ENCODE measurements around the gene OSBPL10.
"Not testable (repeated sequence)": the region's sequence is repeated elsewhere in the genome, so short reads cannot be mapped to it uniquely, and the experiment has no call there.

The OSBPL10 gene

DNA sequence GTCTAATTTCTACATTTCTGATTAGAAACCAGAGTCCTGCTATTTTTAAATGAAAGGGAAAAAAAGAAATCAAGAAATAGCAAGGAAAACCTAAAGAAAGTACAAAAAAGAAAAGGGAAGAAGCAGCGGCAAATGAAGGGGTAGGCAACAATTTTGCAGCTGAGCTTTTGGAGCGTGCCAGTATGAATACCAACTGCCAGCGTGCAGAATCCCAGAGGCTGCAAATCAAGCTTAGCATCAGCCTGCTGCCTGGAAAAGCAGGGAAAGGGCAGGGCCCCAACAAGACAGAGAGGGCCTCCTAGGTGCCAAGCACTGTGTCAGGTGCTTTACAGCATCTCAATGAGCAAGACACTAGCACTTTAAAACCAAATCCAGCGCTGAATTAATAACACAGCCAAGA lies 271.5 kb downstream of the OSBPL10 start:
- H3K4me1 Mint-ChIP-seq, result peaks cover 10% of the 10 kb centered on the region
- ATAC-seq (no peak), DNase-seq (no peak)
- H3K4me3 Mint-ChIP-seq, result no peak overlapping the region
- no peaks in the 10 kb centered on the region for H3K9me3 Mint-ChIP-seq
- H3K36me3 Mint-ChIP-seq (ENCODE audit: low read depth), result no peaks in the 10 kb centered on the region
- no peaks in the 10 kb centered on the region for H3K27me3 Mint-ChIP-seq
- no peak overlapping the region for H3K27ac Mint-ChIP-seq

DNA sequence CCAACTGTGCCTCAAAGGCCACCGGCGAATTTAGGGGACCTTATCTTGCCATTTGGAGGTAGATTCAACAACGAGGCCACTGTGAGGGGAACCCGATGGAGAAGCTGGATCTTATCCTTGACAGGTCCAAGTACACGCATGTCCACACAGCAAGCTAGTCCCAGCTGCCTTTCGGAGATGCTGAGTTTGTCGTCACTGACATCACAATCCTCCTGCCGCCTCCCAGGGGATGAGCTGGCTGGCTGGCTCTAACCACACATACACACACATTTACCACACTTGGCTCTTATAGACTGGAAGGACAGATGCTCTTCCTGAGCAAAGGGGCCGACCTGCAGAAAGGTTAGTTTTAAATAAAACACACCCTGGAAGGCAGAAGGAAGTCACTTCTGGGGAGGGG lies 272.1 kb downstream of the OSBPL10 start:
- Mint-ChIP-seq H3K27ac (no peak overlapping the region), H3K36me3 (ENCODE audit: low read depth) (no peaks in the 10 kb centered on the region), H3K4me3 (no peak overlapping the region), H3K4me1 (peaks cover 14% of the 10 kb centered on the region), H3K27me3 (no peaks in the 10 kb centered on the region), H3K9me3 (no peaks in the 10 kb centered on the region)
- DNase-seq (no peak), ATAC-seq (no peak)

DNA sequence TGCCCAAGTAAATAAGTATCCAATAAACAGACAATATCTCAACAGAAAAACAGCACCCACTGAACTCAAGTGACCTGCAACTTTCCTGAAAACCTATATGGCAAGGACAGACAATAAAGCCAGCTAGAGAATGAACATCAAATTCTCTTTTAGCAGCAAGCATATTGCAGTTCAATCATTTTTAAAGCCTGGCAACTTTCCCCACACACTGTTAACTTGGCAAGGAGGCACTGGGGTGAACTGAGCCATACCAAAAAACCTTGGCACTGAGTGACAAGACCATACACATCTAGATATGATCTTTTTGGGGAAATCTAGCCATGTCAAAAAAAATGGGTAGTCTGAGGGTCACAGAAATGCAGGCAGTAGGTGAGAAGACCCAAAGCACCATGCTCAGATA lies 273.8 kb downstream of the OSBPL10 start:
- peaks cover 11% of the 10 kb centered on the region for H3K4me1 Mint-ChIP-seq
- H3K27ac Mint-ChIP-seq, result no peak overlapping the region

DNA sequence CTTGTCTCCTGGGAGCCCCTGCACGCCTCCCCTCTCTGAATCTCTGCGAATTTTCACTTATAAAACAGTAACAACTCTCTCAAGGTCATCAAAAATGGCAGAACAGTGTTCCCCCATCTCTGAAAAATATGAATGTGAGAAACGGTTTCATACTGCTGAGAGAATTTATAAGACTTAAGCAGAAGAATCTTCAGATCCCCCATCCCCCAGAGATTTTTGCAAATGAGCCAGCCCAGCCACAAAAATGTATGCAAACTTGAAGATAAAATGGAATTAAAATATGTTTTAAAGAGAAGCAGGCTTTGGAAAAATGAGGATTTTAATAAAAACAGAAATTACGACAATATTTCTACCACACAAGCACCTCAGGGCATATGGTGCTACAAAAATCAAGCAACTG lies 275.3 kb downstream of the OSBPL10 start:
- DNase-seq (no peak), ATAC-seq (no peak)
- Mint-ChIP-seq H3K4me1 (peaks cover 11% of the 10 kb centered on the region), H3K4me3 (no peak overlapping the region), H3K9me3 (no peaks in the 10 kb centered on the region), H3K36me3 (ENCODE audit: low read depth) (no peaks in the 10 kb centered on the region), H3K27me3 (no peaks in the 10 kb centered on the region), H3K27ac (no peak overlapping the region)

More for the DNA sequence above, 273.8 kb downstream of the OSBPL10 start:
- no peak for ATAC-seq
- no peak for DNase-seq
- H3K36me3 Mint-ChIP-seq (ENCODE audit: low read depth), result no peaks in the 10 kb centered on the region
- H3K27me3 Mint-ChIP-seq, result no peaks in the 10 kb centered on the region
- no peak overlapping the region for H3K4me3 Mint-ChIP-seq
- H3K9me3 Mint-ChIP-seq, result no peaks in the 10 kb centered on the region

DNA sequence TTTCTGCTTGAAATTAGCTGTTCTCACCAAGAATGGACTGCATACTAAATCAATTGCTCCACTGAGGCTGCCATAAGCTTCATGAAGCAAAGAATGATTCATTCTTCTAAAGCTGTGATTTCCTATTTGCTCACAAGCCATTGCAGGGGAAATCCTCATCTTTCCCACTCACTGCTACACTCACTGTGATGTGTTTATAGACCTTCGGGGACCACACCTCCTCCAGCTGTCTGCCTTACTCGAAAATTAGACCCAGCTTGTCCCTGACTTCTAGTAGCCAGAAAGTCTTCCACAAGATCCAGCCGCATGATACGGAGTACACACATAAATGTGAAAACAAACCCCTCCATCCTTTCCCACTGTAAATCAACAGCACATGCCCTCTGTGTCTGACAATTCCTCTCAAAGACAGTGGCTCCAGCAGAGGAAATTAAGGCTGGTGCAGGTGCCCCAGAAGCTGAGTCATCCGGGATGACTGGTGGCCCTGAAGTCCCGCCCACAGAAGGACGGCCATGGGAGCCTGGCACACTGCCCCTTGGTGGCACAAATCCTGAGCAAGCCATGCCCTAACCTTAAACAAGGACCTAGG lies 276.4 kb downstream of the OSBPL10 start:
- Mint-ChIP-seq H3K27ac (peak overlapping the region; percentile 57), H3K27me3 (no peaks in the 10 kb centered on the region), H3K9me3 (no peaks in the 10 kb centered on the region), H3K4me3 (peak overlapping the region; percentile 62), H3K4me1 (peaks cover 11% of the 10 kb centered on the region), H3K36me3 (ENCODE audit: low read depth) (no peaks in the 10 kb centered on the region)
- DNase-seq, result peak; percentile 22
- ATAC-seq, result peak; percentile 87

DNA sequence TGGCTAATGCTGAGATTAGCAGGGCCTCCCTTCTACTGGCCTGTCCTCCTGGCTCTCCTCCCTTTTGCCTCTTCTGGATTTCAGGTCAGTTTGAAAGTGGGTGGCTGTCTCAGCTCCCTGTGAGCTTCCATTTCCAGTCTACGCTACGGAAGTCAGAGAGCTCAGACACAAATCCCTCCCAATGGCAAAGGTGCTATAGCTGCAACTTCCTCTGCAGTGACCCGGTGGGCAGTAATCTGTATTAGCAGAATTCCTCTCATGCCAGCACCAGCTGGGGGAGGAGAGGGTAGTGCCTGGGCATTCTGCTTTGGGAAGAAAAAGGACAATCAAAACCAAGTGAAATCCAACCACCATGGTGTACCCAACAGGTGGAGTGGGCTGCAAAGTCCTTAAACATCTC lies 276.9 kb downstream of the OSBPL10 start:
- Mint-ChIP-seq H3K27me3 (no peaks in the 10 kb centered on the region), H3K36me3 (ENCODE audit: low read depth) (no peaks in the 10 kb centered on the region), H3K9me3 (no peaks in the 10 kb centered on the region), H3K4me1 (peaks cover 11% of the 10 kb centered on the region), H3K27ac (no peak overlapping the region), H3K4me3 (no peak overlapping the region)
- DNase-seq (no peak), ATAC-seq (no peak)

DNA sequence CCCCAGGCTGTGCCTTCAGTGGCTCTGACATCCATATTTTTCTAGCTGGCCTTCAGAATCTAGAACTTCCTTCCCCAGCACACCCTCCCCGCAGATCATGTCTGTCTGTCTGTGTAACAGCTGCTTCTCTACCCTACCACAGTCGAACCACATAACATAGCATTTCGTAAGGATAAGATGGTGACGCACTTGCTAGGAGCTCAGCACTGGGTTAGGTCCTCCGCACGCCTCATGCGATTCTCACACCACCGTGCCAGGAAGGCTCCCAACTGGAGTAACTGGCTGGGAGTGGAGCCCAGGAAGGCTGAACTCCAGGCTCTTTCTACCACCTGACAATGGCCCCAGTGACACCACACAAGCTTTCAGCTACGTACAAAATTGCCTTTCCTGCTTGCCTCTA lies 279.8 kb downstream of the OSBPL10 start:
- no peaks in the 10 kb centered on the region for H3K9me3 Mint-ChIP-seq

DNA sequence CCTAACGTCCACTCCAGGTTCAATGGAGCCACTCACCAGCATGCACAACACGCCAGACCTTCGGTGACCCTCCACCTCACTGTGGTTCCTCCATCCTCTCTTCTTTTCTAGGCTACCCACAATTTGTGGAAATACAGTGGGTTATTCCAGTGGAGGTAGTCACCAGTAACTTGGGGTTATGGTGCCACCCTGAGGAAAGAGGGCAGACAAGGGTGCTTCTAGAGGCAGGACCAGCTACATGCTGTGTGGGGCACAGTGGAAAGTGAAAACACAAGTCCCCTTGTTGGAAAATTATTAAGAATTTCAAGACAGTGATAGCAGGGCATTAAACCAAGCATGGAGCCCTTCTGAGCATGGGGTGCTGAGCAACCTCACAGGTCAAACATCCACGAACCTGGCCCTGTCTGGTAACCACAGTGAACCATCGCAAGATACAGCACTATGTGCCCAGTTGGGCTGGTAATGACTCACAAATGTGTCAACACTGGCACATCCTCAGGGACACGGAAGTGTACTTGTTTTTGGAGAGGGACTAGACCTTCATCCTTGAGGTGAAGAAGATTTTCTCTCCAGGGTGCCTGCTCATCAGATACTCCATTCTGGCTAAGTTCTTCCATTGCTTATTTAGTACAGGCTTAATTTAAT lies 281.6 kb downstream of the OSBPL10 start:
- H3K36me3 Mint-ChIP-seq (ENCODE audit: low read depth), result no peaks in the 10 kb centered on the region
- DNase-seq (no peak), ATAC-seq (no peak)
- H3K27ac Mint-ChIP-seq, result no peak overlapping the region
- peaks cover 3% of the 10 kb centered on the region for H3K4me1 Mint-ChIP-seq
- H3K9me3 Mint-ChIP-seq, result no peaks in the 10 kb centered on the region
- no peak overlapping the region for H3K4me3 Mint-ChIP-seq
- no peaks in the 10 kb centered on the region for H3K27me3 Mint-ChIP-seq

More for the DNA sequence above, 279.8 kb downstream of the OSBPL10 start:
- Mint-ChIP-seq H3K4me1 (peaks cover 11% of the 10 kb centered on the region), H3K27me3 (no peaks in the 10 kb centered on the region), H3K4me3 (no peak overlapping the region), H3K27ac (no peak overlapping the region), H3K36me3 (ENCODE audit: low read depth) (no peaks in the 10 kb centered on the region)
- DNase-seq, result no peak
- no peak for ATAC-seq

DNA sequence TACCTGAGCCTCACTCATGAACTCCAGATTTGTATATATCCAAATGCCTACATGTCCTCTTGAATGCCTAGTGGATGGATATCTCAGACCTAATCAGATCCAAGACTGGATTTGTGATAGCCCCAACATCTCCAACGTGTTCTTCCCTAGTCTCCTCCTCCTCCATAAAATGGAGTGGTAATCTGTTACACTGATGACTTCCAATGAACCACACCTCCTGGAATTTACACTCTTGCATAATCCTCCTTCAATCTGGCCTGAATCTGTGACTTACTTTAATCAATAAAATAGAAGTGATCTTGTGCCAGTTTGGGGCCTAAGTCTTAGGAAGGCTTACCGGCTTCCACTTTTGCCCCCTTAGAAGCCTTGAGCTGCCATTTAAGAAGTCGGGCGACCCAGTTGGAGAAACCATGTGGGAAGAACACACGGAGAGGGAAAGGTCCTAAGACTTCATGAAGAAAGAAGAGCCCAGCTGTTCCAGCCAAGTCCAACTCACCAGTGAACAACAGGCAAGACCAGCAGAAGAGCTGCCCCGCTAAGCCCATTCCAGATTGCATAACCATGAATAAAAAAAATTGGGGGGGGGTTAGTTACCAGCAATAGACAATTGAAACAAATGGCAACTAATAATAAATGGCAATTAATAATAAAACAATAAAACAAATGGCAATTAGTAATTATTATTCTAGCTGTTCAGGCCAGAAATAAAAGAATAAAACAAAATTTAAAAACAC lies 284.1 kb downstream of the OSBPL10 start:
- no peaks in the 10 kb centered on the region for H3K9me3 Mint-ChIP-seq
- ATAC-seq (no peak), DNase-seq (no peak)
- H3K27ac Mint-ChIP-seq, result no peak overlapping the region
- H3K36me3 Mint-ChIP-seq (ENCODE audit: low read depth), result no peaks in the 10 kb centered on the region
- H3K4me1 Mint-ChIP-seq, result no peaks in the 10 kb centered on the region
- no peak overlapping the region for H3K4me3 Mint-ChIP-seq
- H3K27me3 Mint-ChIP-seq, result no peaks in the 10 kb centered on the region

DNA sequence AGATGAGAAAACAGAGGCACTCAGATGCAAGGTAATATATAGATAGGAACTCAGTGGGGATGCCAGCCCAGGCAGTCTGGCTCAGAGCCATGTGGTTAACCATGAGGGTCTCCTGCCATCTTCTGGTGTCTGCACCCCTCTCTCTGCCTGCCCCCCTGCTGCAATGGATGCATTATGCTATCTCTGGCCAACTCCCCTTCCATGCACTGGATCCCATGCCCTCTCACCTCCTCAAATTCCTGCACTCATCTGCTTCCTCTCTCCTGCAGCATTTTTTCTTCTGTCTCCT lies 285.1 kb downstream of the OSBPL10 start:
- DNase-seq (no peak), ATAC-seq (no peak)
- Mint-ChIP-seq H3K27me3 (no peaks in the 10 kb centered on the region), H3K4me3 (no peak overlapping the region), H3K27ac (no peak overlapping the region), H3K4me1 (no peaks in the 10 kb centered on the region), H3K9me3 (no peaks in the 10 kb centered on the region), H3K36me3 (ENCODE audit: low read depth) (no peaks in the 10 kb centered on the region)

DNA sequence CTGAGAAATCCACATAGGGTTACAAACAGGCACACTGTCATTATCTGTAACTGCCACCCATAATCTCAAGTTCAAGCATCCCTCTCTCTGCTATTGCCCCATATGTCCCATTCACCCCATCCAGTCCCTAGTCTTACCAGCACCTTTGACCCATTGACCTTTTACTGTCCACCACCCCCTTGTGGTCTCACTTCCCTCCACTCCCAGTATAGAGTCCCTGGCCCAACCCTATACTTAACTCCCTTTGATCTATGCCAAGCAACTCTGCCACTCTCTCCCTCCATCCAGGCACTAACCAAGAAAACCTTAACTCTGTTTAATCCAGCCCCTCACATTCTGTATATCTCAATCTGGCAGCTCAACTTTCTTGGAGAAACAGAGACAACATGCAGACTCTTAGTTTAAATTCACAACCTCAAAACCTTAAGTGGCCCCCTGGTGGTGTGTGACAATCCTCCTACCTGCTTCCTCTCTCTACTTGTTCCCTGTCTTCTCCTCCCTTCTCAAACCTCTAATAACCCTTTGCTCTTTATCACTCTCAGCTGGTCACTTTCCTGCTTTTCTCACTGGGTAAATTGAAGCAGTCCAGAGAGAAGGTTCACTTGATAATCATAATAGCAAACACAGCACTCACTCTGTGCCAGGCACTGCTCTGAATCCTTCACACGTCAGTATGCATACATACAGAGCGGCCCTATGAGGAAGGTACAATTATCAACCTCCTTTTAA lies 285.6 kb downstream of the OSBPL10 start:
- Mint-ChIP-seq H3K27me3 (no peaks in the 10 kb centered on the region), H3K9me3 (no peaks in the 10 kb centered on the region), H3K4me1 (no peaks in the 10 kb centered on the region), H3K36me3 (ENCODE audit: low read depth) (no peaks in the 10 kb centered on the region), H3K27ac (no peak overlapping the region), H3K4me3 (no peak overlapping the region)
- ATAC-seq (no peak), DNase-seq (peak; percentile 12)

DNA sequence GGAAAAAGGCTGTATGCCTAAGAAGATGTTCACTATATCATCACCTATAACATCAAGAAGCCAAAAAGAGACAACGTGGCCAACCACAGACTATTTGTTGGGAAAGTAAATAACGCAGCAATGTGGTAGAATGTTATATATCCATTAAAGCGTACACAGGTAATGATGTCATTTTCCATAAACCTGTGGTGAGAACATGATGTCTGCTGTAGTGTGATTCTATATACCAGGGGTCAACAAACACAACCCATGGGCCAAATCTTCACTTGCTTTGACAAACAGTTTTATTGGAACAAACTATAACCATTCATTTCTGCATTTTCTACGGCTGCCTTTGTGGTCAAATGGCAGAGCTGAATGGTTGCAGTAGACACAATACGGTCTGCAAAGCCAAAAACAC lies 287.7 kb downstream of the OSBPL10 start:
- H3K4me3 Mint-ChIP-seq, result no peak overlapping the region

DNA sequence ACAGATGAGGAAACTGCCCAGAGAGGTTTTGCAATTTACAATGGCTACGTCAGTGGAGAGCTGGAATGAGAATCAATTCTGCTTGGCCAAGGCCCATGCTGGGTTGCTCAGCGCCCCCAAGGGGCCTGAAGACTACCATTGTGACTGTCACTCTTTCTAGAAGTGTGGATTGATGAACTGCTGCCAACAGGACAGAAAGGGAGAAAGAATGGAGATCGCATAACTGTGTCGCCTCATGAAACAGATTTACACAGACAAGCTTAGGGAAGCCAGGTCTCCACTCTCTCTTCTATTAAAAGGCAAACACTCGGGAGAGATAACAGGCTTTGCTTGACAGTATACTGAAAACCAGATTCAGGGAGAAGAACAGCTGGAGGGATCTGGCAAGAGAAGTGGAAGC lies 288.3 kb downstream of the OSBPL10 start:
- Mint-ChIP-seq H3K4me3 (no peak overlapping the region), H3K4me1 (no peaks in the 10 kb centered on the region), H3K27me3 (no peaks in the 10 kb centered on the region), H3K9me3 (peaks cover 5% of the 10 kb centered on the region), H3K36me3 (ENCODE audit: low read depth) (peaks cover 7% of the 10 kb centered on the region), H3K27ac (no peak overlapping the region)
- no peak for DNase-seq
- no peak for ATAC-seq

More for the DNA sequence above, 287.7 kb downstream of the OSBPL10 start:
- Mint-ChIP-seq H3K27me3 (no peaks in the 10 kb centered on the region), H3K9me3 (peaks cover 5% of the 10 kb centered on the region), H3K27ac (no peak overlapping the region), H3K4me1 (no peaks in the 10 kb centered on the region), H3K36me3 (ENCODE audit: low read depth) (peaks cover 7% of the 10 kb centered on the region)
- no peak for ATAC-seq
- no peak for DNase-seq

DNA sequence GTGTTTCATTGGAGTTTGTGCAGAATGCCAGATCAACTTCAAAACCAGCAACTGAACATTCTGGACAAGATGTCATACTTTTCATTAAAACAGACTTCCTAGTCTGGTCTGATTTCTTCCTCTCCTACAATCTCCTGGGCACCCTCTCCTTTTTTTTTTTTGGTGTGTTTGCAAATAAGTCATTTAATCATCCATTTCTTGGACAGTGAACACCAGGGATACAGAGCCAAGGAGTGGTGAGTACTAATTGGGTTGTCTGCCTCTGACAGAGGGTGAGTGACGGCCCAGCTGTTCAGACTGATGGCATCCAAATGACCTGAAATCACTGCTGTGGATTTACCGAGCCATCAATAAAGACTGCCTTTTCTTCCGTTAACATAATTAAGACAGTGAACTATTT lies 290.3 kb downstream of the OSBPL10 start:
- DNase-seq, result no peak
- ATAC-seq, result no peak
- Mint-ChIP-seq H3K9me3 (peaks cover 5% of the 10 kb centered on the region), H3K36me3 (ENCODE audit: low read depth) (peaks cover 7% of the 10 kb centered on the region), H3K27me3 (no peaks in the 10 kb centered on the region), H3K4me3 (no peak overlapping the region), H3K4me1 (no peaks in the 10 kb centered on the region), H3K27ac (no peak overlapping the region)

DNA sequence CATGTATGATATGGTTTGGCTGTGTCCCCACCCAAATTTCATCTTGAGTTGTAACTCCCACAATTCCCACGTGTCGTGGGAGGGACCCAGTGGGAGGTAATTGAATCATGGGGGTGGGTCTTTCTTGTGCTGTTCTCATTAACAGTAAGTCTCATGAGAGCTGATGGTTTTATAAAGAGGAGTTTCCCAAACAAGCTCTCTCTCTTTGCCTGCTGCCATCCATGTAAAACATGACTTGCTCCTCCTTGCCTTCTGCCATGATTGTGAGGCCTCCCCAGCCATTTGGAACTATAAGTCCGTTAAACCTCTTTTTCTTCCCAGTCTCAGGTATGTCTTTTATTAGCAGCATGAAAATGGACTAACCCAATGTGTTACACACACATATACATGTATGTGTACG lies 291.5 kb downstream of the OSBPL10 start:
- not testable (repeated sequence) for H3K27me3 Mint-ChIP-seq; DNase-seq; ATAC-seq; H3K4me3 Mint-ChIP-seq; H3K27ac Mint-ChIP-seq; H3K36me3 Mint-ChIP-seq (ENCODE audit: low read depth); H3K4me1 Mint-ChIP-seq; H3K9me3 Mint-ChIP-seq
